ENCODE measurements around the gene PIGV.

Gene PIGV

DNA sequence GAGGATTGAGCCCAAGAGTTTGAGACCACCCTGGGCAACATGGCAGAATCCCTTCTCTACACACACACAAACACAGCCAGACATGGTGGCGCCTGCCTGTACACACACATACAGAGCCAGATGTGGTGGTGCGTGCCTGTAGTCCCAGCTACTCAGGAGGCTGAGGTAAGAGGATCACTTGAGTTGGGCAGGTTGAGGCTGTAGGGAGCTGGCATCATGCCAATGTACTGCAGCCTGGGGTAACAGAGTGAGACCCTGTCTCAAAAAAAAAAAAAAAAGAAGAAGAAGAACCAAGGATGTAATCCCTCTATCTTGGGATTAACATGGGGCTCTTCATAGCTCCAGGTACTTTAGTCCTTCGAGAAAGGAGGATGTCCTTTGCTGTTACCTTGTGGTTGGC, 29.4 kb upstream of the PIGV start:
- H3K4me3 Mint-ChIP-seq, result no peak overlapping the region
- ATAC-seq (ENCODE audit: low read depth) (no peak), DNase-seq (ENCODE audit: low spot score in 2 of 2) (no peak)
- H3K36me3 Mint-ChIP-seq, result peaks cover 18% of the 10 kb centered on the region
- peak overlapping the region; percentile 58 for H3K27ac Mint-ChIP-seq
- H3K27me3 Mint-ChIP-seq, result no peaks in the 10 kb centered on the region
- H3K4me1 Mint-ChIP-seq, result peaks cover 8% of the 10 kb centered on the region
- H3K9me3 Mint-ChIP-seq, result no peaks in the 10 kb centered on the region

- Mint-ChIP-seq H3K9me3 (no peaks in the 10 kb centered on the region), H3K27ac (peak overlapping the region; percentile 60), H3K4me1 (peaks cover 8% of the 10 kb centered on the region), H3K27me3 (no peaks in the 10 kb centered on the region), H3K4me3 (no peak overlapping the region), H3K36me3 (peaks cover 21% of the 10 kb centered on the region)
- DNase-seq (ENCODE audit: low spot score in 2 of 2) (no peak), ATAC-seq (ENCODE audit: low read depth) (no peak)
Observed at GRCh38 chr1:26759531-26759930, 28.2 kb upstream of the PIGV start.

DNA sequence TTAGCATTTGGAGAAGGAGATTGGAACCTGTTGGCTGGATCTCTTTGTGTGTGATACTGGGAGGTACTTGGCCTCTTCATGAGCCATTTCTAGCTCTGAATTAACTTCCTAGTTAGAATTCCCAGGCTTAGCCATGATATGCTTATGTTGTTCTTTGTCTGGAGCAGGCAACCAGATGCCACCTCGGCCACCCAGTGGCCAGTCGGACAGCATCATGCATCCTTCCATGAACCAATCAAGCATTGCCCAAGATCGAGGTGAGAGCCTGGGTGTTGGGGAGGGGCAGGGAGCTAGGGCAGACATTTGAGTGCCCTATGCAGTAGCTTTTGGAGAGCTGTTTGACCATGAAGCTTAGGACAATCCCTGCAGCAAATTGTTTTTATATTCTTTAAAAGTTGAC, 26.5 kb upstream of the PIGV start:
- Mint-ChIP-seq H3K4me3 (no peak overlapping the region), H3K27me3 (no peaks in the 10 kb centered on the region), H3K27ac (no peak overlapping the region), H3K9me3 (no peaks in the 10 kb centered on the region), H3K36me3 (peaks cover 22% of the 10 kb centered on the region), H3K4me1 (peaks cover 8% of the 10 kb centered on the region)
- ATAC-seq (ENCODE audit: low read depth) (no peak), DNase-seq (ENCODE audit: low spot score in 2 of 2) (no peak)

DNA sequence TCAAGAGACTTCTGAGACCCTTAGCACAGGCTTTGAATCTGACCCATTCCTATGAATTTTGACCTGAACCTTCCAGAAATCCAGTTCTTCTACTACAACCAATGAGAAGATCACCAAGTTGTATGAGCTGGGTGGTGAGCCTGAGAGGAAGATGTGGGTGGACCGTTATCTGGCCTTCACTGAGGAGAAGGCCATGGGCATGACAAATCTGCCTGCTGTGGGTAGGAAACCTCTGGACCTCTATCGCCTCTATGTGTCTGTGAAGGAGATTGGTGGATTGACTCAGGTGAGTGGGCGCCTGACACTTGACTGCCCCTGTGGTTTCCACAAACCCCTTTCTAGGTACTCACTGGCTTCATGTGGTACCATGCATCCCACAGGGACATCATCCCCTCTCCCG, 20.0 kb upstream of the PIGV start:
- Mint-ChIP-seq H3K27me3 (no peaks in the 10 kb centered on the region), H3K9me3 (no peaks in the 10 kb centered on the region), H3K4me3 (no peak overlapping the region), H3K36me3 (peaks cover 31% of the 10 kb centered on the region), H3K4me1 (no peaks in the 10 kb centered on the region), H3K27ac (peak overlapping the region; percentile 86)
- DNase-seq (ENCODE audit: low spot score in 2 of 2), result no peak
- ATAC-seq (ENCODE audit: low read depth), result no peak

DNA sequence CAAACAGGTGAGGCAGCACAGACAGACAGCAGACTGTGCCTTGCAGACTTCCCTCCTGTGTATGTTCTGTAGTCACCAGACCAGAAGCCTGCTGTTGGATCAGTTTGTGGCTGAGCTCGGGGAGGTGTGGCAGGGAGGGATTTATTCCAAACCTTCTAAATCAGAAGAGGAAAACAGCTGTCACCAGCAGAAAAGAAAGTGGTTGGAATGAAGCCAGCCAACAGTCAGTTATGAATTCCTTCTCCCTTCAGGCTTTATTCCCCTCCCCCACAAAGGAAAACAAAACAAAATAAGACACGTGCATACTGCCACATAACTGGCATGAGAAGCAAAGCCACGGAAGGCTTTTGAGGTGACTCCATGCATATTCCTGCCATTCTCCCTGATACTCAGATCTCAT, 19.0 kb upstream of the PIGV start:
- Mint-ChIP-seq H3K4me1 (no peaks in the 10 kb centered on the region), H3K9me3 (no peaks in the 10 kb centered on the region), H3K4me3 (no peak overlapping the region), H3K27ac (peak overlapping the region; percentile 29), H3K36me3 (peaks cover 38% of the 10 kb centered on the region), H3K27me3 (no peaks in the 10 kb centered on the region)
- DNase-seq (ENCODE audit: low spot score in 2 of 2) (no peak), ATAC-seq (ENCODE audit: low read depth) (no peak)

GRCh38 chr1:26771285-26771642, 16.5 kb upstream of the PIGV start:
- ATAC-seq (ENCODE audit: low read depth), result no peak
- Mint-ChIP-seq H3K36me3 (peaks cover 49% of the 10 kb centered on the region), H3K27me3 (no peaks in the 10 kb centered on the region), H3K4me3 (no peak overlapping the region), H3K9me3 (no peaks in the 10 kb centered on the region), H3K4me1 (no peaks in the 10 kb centered on the region), H3K27ac (peak overlapping the region; percentile 64)
- no peak for DNase-seq (ENCODE audit: low spot score in 2 of 2)

DNA sequence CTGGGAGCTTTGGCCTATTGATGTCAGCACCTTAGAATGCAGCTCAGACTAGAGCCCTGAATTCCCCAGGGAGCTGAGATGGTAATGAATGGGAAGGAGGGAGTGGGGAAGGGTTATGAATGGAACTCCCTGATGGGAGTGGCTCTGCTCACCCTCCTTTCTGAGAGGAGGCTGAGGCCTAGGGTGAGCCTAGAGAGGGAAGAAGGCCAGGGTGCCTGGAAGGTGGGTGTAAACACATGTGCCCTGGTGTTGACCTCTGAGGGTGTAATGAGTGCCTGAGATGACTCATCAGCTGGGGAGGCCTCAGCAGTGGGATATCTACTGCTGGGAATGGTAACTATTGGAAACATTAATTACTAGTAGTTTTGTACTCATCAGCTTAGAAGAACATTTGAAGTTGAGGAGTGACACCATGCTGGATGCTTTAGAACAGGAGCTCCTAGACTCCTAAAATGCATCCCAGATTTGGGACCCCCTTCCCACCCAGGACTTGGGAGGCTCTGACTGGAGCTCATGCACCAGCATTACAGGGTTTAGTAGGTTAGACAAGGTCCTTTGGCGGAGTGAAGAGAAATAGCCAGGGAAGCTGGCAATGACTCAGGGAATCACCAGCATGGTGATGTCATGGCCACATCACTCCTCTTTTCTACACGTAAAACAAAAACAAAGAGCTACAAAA, 16.0 kb upstream of the PIGV start:
- DNase-seq (ENCODE audit: low spot score in 2 of 2) (no peak), ATAC-seq (ENCODE audit: low read depth) (no peak)
- Mint-ChIP-seq H3K9me3 (no peaks in the 10 kb centered on the region), H3K36me3 (peaks cover 51% of the 10 kb centered on the region), H3K27me3 (no peaks in the 10 kb centered on the region), H3K27ac (peak overlapping the region; percentile 64), H3K4me1 (no peaks in the 10 kb centered on the region), H3K4me3 (no peak overlapping the region)

- Mint-ChIP-seq H3K36me3 (peaks cover 49% of the 10 kb centered on the region), H3K27ac (peak overlapping the region; percentile 14), H3K27me3 (no peaks in the 10 kb centered on the region)
Observed at GRCh38 chr1:26772687-26773086, 15.1 kb upstream of the PIGV start.

GRCh38 chr1:26774462-26774861, 13.3 kb upstream of the PIGV start:
- Mint-ChIP-seq H3K4me1 (peaks cover 8% of the 10 kb centered on the region), H3K4me3 (no peak overlapping the region), H3K27ac (peak overlapping the region; percentile 80), H3K9me3 (no peaks in the 10 kb centered on the region), H3K27me3 (no peaks in the 10 kb centered on the region), H3K36me3 (peaks cover 54% of the 10 kb centered on the region)
- ATAC-seq (ENCODE audit: low read depth) (no peak), DNase-seq (ENCODE audit: low spot score in 2 of 2) (no peak)

More at GRCh38 chr1:26772687-26773086, 15.1 kb upstream of the PIGV start:
- ATAC-seq (ENCODE audit: low read depth) (no peak), DNase-seq (ENCODE audit: low spot score in 2 of 2) (no peak)
- Mint-ChIP-seq H3K9me3 (no peaks in the 10 kb centered on the region), H3K4me1 (no peaks in the 10 kb centered on the region), H3K4me3 (no peak overlapping the region)

- H3K4me3 Mint-ChIP-seq, result no peak overlapping the region
- peak overlapping the region; percentile 11 for H3K27ac Mint-ChIP-seq
- no peak for DNase-seq (ENCODE audit: low spot score in 2 of 2)
- ATAC-seq (ENCODE audit: low read depth), result no peak
- H3K4me1 Mint-ChIP-seq, result peaks cover 11% of the 10 kb centered on the region
- no peaks in the 10 kb centered on the region for H3K27me3 Mint-ChIP-seq
- H3K36me3 Mint-ChIP-seq, result peaks cover 55% of the 10 kb centered on the region
- H3K9me3 Mint-ChIP-seq, result no peaks in the 10 kb centered on the region
Observed at GRCh38 chr1:26775666-26776065, 12.1 kb upstream of the PIGV start.

DNA sequence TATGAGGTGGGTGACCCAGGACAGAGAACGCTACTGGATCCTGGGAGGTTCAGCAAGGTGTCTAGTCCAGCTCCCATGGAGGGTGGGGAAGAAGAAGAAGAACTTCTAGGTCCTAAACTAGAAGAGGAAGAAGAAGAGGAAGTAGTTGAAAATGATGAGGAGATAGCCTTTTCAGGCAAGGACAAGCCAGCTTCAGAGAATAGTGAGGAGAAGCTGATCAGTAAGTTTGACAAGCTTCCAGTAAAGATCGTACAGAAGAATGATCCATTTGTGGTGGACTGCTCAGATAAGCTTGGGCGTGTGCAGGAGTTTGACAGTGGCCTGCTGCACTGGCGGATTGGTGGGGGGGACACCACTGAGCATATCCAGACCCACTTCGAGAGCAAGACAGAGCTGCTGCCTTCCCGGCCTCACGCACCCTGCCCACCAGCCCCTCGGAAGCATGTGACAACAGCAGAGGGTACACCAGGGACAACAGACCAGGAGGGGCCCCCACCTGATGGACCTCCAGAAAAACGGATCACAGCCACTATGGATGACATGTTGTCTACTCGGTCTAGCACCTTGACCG, 8.6 kb upstream of the PIGV start:
- DNase-seq (ENCODE audit: low spot score in 2 of 2) (no peak), ATAC-seq (ENCODE audit: low read depth) (no peak)
- Mint-ChIP-seq H3K27me3 (no peaks in the 10 kb centered on the region), H3K9me3 (no peaks in the 10 kb centered on the region), H3K4me3 (no peak overlapping the region), H3K4me1 (peaks cover 21% of the 10 kb centered on the region), H3K36me3 (peaks cover 38% of the 10 kb centered on the region), H3K27ac (peak overlapping the region; percentile 32)

DNA sequence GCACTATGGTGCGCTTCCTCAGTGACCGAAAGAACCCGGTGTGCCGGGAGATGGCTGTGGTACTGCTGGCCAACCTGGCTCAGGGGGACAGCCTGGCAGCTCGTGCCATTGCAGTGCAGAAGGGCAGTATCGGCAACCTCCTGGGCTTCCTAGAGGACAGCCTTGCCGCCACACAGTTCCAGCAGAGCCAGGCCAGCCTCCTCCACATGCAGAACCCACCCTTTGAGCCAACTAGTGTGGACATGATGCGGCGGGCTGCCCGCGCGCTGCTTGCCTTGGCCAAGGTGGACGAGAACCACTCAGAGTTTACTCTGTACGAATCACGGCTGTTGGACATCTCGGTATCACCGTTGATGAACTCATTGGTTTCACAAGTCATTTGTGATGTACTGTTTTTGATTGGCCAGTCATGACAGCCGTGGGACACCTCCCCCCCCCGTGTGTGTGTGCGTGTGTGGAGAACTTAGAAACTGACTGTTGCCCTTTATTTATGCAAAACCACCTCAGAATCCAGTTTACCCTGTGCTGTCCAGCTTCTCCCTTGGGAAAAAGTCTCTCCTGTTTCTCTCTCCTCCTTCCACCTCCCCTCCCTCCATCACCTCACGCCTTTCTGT, 7.3 kb upstream of the PIGV start:
- Mint-ChIP-seq H3K4me3 (no peak overlapping the region), H3K9me3 (no peaks in the 10 kb centered on the region), H3K36me3 (peaks cover 28% of the 10 kb centered on the region), H3K4me1 (peaks cover 31% of the 10 kb centered on the region), H3K27ac (peak overlapping the region; percentile 28), H3K27me3 (no peaks in the 10 kb centered on the region)
- DNase-seq (ENCODE audit: low spot score in 2 of 2) (no peak), ATAC-seq (ENCODE audit: low read depth) (no peak)

GRCh38 chr1:26781206-26781825, 6.4 kb upstream of the PIGV start:
- Mint-ChIP-seq H3K36me3 (peaks cover 25% of the 10 kb centered on the region), H3K9me3 (no peaks in the 10 kb centered on the region)

GRCh38 chr1:26782521-26783212, 5.1 kb upstream of the PIGV start:
- Mint-ChIP-seq H3K4me1 (peaks cover 47% of the 10 kb centered on the region), H3K27ac (peak overlapping the region; percentile 61)

More at GRCh38 chr1:26781206-26781825, 6.4 kb upstream of the PIGV start:
- H3K27me3 Mint-ChIP-seq, result no peaks in the 10 kb centered on the region
- no peak overlapping the region for H3K27ac Mint-ChIP-seq
- ATAC-seq (ENCODE audit: low read depth), result no peak
- no peak overlapping the region for H3K4me3 Mint-ChIP-seq
- DNase-seq (ENCODE audit: low spot score in 2 of 2), result no peak
- H3K4me1 Mint-ChIP-seq, result peaks cover 38% of the 10 kb centered on the region

More at GRCh38 chr1:26782521-26783212, 5.1 kb upstream of the PIGV start:
- H3K4me3 Mint-ChIP-seq, result no peak overlapping the region
- no peak for ATAC-seq (ENCODE audit: low read depth)
- no peaks in the 10 kb centered on the region for H3K27me3 Mint-ChIP-seq
- peaks cover 21% of the 10 kb centered on the region for H3K36me3 Mint-ChIP-seq
- H3K9me3 Mint-ChIP-seq, result no peaks in the 10 kb centered on the region
- no peak for DNase-seq (ENCODE audit: low spot score in 2 of 2)

Data from memory B cell (primary cell).